Thyroid gland (tissue), 4 donors: ENCODE results near the gene SMR3B. TPM values are rescaled to one million over a fixed set of nuclear protein-coding genes. Genes with fewer than 3 reads are reported as not detected.

ENCODE experiments used
- DNase-seq, 2 donors: peaks; one replicate each; pipeline ENCODE4 v3.0.0-alpha.2; 2019
- H3K27ac ChIP-seq, 3 donors: fragments of 200-600 bp; sonication (generic); 1 replicate in 2 of 3; 2 replicates in 1 of 3; pipeline ENCODE4 v1.5.1; 2016 to 2019; ENCODE audit warnings: mild to moderate bottlenecking in 1 of 3, moderate library complexity in 1 of 3
- H3K27me3 ChIP-seq: fragments of 200-600 bp; sonication (generic); one replicate; pipeline ENCODE4 v1.5.1; 2019
- H3K36me3 ChIP-seq, 2 donors: fragments of 200-600 bp; sonication (generic); one replicate each; pipeline ENCODE4 v1.5.1; 2016 to 2019
- H3K4me1 ChIP-seq, 2 donors: fragments of 200-600 bp; sonication (generic); one replicate each; pipeline ENCODE4 v1.5.1; 2017 to 2019
- H3K4me3 ChIP-seq, 3 donors: fragments of 200-600 bp; sonication (generic); replicated peaks in 1 of 3; 1 replicate in 2 of 3; 2 replicates in 1 of 3; pipeline ENCODE4 v1.5.1; 2016; ENCODE audit warnings: mild to moderate bottlenecking in 1 of 3
- H3K9me3 ChIP-seq: fragments of 200-600 bp; sonication (generic); one replicate; pipeline ENCODE4 v1.5.1; 2017
- CTCF ChIP-seq, 6 experiments: fragments of 200-600 bp in 3 of 6; fragments of 450-650 bp in 3 of 6; sonication (generic) in 3 of 6; IDR thresholded peaks; one replicate each; pipeline ENCODE4 v1.5.1; 2016 to 2019; ENCODE audit warnings: antibody characterized with exemption in 6 of 6, mild to moderate bottlenecking in 2 of 6, inconsistent platforms in 1 of 6, moderate library complexity in 1 of 6
- POLR2A ChIP-seq, 2 donors: fragments of 450-650 bp; IDR thresholded peaks; one replicate each; pipeline ENCODE4 v1.6.1; 2017; ENCODE audit warnings: antibody characterized with exemption in 2 of 2, mild to moderate bottlenecking in 2 of 2, moderate library complexity in 1 of 2
- WGBS, 2 donors: methylation state at CpG; one replicate each; pipeline ENCODE4 v1.1.5; 2017; 5-methylcytosine and 5-hydroxymethylcytosine counted together
- intact Hi-C: fragments of 100-400 bp; cut with DNase I; formaldehyde crosslinking; loops from one replicate; pipeline ENCODE4 v1.15.1; 2023
- total RNA-seq, 4 donors: library from RNA; depleted of rRNA; stranded (reverse); fragments of >200 nt; gene quantifications; one replicate each; pipeline ENCODE4 v1.2.3, GENCODE V29; 2016

The SMR3B gene
- total RNA-seq, 4 donors from 2014 or later, result not detected

GRCh38 chr4:70359115-70359661, 23.7 kb upstream of the SMR3B start:
- DNase-seq, result no peak
- Histone ChIP-seq H3K27me3 (no peaks in the 10 kb centered on the region), H3K9me3 (no peaks in the 10 kb centered on the region), H3K4me1 (peaks cover 0 to 10% of the 10 kb centered on the region in 2 donors), H3K36me3 (no peaks in the 10 kb centered on the region), H3K27ac (no peak overlapping the region), H3K4me3 (no peak overlapping the region)
- intact Hi-C loops, result no loop called here
- WGBS, 2 donors, result 47 to 53% methylated on average over 3 of the region's 3 CpGs
- TF ChIP-seq POLR2A (IDR thresholded peaks at IDR 0.05) (no peak), CTCF (IDR thresholded peaks at IDR 0.05) (no peak)

GRCh38 chr4:70360460-70360859, 22.5 kb upstream of the SMR3B start, which contains the start of gene SMR3A:
Gene SMR3A, plus strand, starts transcription at chr4:70360760. Its CDS starts 1,356 bp downstream, at chr4:70362116.
- H3K27ac ChIP-seq, result peak within 1 kb of the TSS in 1 of 3 donors; percentile 9
- intact Hi-C loops, result no loop called here
- H3K27me3 ChIP-seq, result no peaks in the 10 kb centered on the region
- H3K36me3 ChIP-seq, result no peaks in the 10 kb centered on the region
- TF ChIP-seq CTCF (IDR thresholded peaks at IDR 0.05) (no peak), POLR2A (IDR thresholded peaks at IDR 0.05) (no peak)
- DNase-seq, result no peak
- no peaks in the 10 kb centered on the region for H3K9me3 ChIP-seq
- H3K4me1 ChIP-seq, result peaks cover 0 to 10% of the 10 kb centered on the region in 2 donors
- no peak within 1 kb of the TSS for H3K4me3 ChIP-seq
- 48 to 62% methylated on average over 3 of the region's 3 CpGs for WGBS, 2 donors

- intact Hi-C loops, result no loop called here
- Histone ChIP-seq H3K36me3 (no peaks in the 10 kb centered on the region), H3K4me3 (no peak overlapping the region), H3K9me3 (no peaks in the 10 kb centered on the region), H3K27me3 (no peaks in the 10 kb centered on the region), H3K4me1 (peaks cover 0 to 5% of the 10 kb centered on the region in 2 donors), H3K27ac (no peak overlapping the region)
- 94 to 95% methylated on average over 5 of the region's 5 CpGs for WGBS, 2 donors
- TF ChIP-seq POLR2A (IDR thresholded peaks at IDR 0.05) (no peak), CTCF (IDR thresholded peaks at IDR 0.05) (no peak)
- no peak for DNase-seq
These were observed 18.9 kb upstream of the SMR3B start for GRCh38 chr4:70364002-70364401.

- Histone ChIP-seq H3K4me1 (no peaks in the 10 kb centered on the region), H3K27ac (no peak overlapping the region), H3K27me3 (no peaks in the 10 kb centered on the region), H3K4me3 (no peak overlapping the region), H3K36me3 (no peaks in the 10 kb centered on the region), H3K9me3 (no peaks in the 10 kb centered on the region)
- TF ChIP-seq POLR2A (IDR thresholded peaks at IDR 0.05), result no peak
- no peak for TF ChIP-seq CTCF (IDR thresholded peaks at IDR 0.05)
- WGBS, 2 donors, result 57 to 88% methylated on average over 2 of the region's 2 CpGs
- no peak for DNase-seq
- intact Hi-C loops, result no loop called here
These were observed 17.5 kb upstream of the SMR3B start for GRCh38 chr4:70365479-70365878.

GRCh38 chr4:70367813-70368212, 15.1 kb upstream of the SMR3B start:
- intact Hi-C loops, result no loop called here
- no peaks in the 10 kb centered on the region for H3K36me3 ChIP-seq
- H3K27ac ChIP-seq, result no peak overlapping the region
- no peak overlapping the region for H3K4me3 ChIP-seq
- WGBS, 2 donors, result 94 to 95% methylated on average over 1 of the region's 1 CpG
- no peaks in the 10 kb centered on the region for H3K4me1 ChIP-seq
- H3K9me3 ChIP-seq, result no peaks in the 10 kb centered on the region
- no peaks in the 10 kb centered on the region for H3K27me3 ChIP-seq
- no peak for TF ChIP-seq POLR2A (IDR thresholded peaks at IDR 0.05)
- no peak for TF ChIP-seq CTCF (IDR thresholded peaks at IDR 0.05)
- no peak for DNase-seq
